HG03060 (cell line): Measurements from ENCODE around the gene ATP4A.

Experiments used
- ATAC-seq: cut with Tn5 transposase; IDR thresholded peaks from one replicate; pipeline ENCODE4 v1.9.1; 2021; ENCODE audit warnings: low read depth, moderate number of reproducible peaks; ENCODE audit not compliant: unreplicated experiment

Gene ATP4A

DNA sequence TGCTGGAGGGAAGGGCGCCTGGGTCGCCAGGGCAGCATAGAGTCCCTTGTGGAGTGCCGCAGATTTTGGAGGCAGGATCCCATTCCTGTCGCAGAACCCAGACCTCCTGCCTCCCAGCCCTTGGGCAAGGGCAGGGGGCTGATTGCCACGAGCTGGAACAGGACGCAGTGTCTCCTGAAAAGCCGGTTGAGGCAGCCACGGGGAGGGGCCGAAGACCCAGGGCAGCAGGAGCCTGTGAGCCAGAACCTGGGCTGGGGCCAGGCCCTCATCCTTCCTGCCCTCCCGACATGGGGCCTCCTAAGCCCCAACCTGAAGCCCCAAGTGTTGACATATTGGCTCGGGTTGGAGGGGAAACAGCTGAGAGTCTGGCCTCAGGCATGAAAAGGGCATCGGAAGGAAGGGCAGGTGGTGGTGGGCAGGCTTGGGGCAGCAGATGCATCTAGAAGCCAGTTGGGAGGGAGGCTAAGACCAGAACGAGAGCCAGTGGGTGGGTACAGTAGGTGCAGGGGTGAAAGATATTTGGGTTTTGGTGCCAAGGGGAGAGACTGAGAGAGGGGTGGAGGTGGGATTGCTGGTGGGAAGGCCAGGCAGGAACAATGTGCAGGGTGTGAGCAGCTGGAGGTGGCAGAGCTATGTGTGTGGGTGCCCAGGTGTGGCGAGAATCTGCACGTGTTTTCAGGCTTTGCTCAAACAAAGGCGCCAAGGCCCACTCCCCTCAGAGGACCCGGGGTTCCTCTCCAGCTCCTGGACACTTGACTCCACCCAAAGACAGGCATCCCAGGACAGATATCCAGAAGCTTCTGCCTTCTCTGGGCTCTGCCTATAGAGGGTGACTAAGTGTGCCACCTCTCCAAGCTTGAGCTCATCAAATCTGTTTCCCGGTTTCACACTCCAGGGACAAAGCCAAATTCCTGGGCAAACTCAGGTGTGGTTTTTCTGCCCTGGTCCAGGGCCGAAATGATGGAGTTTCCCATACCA, 33.9 kb downstream of the ATP4A start:
- ATAC-seq: no peak

DNA sequence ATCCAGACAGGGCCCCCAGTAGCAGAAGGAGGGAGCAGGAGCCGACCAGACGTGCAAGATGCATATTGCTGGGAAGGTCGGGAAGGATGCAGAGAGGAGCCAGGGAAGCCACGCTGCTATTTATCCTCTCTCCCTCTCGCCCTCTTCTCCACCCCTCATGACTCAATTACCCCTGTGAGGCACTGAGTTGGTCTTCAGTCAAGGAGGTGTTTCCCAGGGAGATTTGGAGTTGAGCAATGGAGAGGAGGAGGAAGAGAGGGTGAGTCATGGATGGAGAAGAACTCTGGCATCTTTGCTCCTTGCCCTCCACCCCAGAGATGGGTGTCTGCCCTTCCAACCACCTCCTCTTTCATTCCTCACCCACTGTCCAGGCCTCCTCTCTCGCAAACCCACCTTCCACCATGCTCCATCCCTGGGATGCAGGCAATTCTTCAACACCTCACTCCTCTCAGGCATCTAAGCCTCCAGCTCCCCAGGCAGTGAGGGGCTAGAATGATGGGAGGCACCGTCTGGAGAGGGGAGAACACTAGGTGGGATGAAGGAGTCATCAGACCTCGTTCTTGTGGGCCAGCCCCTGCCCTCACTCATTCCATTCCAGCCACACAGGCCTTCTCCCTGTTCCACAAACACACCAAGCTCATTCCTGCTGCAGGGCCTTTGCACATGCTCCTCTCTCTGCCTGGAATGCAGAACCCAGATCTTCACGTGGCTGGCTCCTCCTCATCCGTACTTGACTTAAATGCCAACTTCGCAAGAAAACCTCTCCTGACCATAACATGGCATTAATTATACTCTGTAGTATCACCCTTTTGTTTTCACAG, 35.0 kb downstream of the ATP4A start, which contains the start of gene SBSN:
Gene SBSN, minus strand, starts transcription at position 94 of the 821 bp plus-strand sequence. Its CDS starts 30 bp downstream, at position 64.
- ATAC-seq: no peak

DNA sequence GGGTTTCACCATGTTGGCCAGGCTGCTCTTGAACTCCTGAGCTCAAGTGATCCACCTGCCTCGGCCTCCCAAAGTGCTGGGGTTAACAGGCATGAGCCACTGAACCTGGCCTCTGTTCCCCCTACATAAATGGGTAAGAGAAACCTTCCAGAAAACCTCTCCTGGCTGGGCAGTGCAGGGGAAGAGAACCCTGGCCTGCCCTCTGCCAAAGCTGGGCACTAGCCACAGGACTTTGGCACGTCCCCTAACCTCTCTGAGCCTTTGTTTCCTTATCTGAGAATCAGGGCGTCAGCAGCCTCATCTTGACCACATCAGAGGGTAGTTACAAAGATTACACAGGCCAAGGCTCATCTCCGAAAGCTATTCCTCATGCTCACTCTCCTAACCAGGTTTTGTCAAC, 37.6 kb downstream of the ATP4A start:
- no peak for ATAC-seq

DNA sequence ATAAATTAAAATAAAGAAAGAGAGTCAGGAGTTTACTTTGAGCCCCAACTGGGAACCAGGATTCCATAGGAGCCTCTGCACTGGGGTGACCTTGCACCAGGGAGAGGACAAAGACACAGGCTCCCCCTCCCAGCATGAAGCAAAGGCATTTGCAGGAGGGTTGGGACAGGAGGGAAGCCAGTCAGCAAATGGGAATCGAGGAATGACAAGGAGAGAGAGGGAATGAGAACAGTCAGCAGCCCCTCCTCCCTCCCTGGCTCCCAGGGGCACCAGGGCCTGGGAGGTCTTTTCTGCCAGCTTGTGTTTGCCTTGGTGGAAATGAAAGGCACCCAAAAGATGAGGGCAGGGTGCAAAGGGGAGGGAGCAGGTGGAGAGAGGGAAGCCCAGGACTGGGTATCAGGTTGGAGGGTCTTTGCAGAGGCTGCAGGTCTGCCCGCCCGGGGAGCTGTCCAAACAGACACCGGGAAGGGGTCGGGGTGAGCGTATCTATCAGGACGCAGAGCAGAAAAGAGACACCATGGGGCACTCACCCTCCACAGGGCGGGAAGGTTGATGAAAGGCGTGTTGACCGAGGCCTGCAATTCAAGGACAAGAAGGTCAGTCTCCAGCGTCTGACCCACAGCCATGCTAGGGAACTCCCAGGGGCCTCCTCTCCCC, 39.1 kb downstream of the ATP4A start:
- ATAC-seq: no peak

GRCh38 chr19:35522745-35523327, 40.6 kb downstream of the ATP4A start:
- no peak for ATAC-seq

- no peak for ATAC-seq
Measured at GRCh38 chr19:35521124-35521743, 42.2 kb downstream of the ATP4A start.

GRCh38 chr19:35519291-35519690, 44.2 kb downstream of the ATP4A start:
- no peak for ATAC-seq

GRCh38 chr19:35518313-35518712, 45.1 kb downstream of the ATP4A start:
- ATAC-seq: no peak

DNA sequence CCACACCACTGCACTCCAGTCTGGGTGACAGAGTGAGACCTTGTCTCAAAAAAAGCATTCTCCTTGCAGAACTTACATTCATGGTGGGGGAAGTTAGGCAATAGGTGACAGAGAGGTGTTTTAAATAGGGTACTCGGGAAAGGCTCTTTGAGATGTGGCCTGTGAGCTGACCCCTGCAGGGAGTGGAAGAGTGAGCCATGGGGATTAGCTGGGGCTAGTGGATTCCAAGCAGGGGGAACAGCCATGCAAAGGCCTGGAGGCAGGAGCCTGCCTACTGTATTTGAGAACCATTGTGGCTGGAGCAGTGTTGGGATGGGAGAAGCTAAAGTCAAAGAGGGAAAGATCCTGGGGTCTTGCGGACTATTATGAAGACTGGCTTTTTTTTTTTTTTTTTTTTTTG, 46.1 kb downstream of the ATP4A start:
- no peak for ATAC-seq

- no peak for ATAC-seq
Measured at GRCh38 chr19:35516310-35516709, 47.1 kb downstream of the ATP4A start.

GRCh38 chr19:35514282-35514809, 49.1 kb downstream of the ATP4A start:
- ATAC-seq: no peak

DNA sequence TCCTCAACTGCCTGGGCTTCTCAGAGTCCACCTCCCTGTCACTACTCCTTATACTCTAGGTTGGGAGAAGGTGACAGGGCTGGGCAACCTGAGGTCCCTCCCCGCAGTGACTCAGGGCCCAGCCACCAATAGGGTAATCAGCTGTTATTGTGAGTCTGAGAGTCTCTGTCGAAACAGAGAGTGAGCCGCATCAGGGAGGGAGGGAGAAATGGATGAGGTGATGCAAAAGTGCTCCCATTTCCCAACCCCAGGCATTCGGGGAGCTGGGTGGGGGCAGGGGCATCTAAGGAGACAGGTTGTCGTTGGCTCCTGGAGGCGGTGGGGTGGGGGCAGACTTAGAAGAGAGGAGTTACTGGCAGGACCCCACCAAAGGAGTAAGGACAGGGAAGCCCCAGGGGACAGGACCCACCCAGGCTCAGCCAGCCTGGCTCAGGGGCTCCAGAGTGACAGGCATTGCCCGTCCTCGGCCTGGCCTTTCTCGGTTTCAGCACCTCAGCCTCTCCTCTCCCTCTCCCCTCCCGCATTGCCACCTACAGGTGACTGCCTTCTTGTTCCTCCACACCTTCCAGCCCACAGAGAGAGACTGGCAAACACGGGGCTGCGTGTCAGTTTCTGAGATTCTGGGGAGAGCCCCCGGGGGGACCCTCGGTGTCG, 49.7 kb downstream of the ATP4A start, which contains the start of gene DMKN:
Gene DMKN, minus strand, starts transcription at position 22 of the 654 bp plus-strand sequence. CDS start 174 bp downstream, outside the sequence.
- ATAC-seq: no peak

DNA sequence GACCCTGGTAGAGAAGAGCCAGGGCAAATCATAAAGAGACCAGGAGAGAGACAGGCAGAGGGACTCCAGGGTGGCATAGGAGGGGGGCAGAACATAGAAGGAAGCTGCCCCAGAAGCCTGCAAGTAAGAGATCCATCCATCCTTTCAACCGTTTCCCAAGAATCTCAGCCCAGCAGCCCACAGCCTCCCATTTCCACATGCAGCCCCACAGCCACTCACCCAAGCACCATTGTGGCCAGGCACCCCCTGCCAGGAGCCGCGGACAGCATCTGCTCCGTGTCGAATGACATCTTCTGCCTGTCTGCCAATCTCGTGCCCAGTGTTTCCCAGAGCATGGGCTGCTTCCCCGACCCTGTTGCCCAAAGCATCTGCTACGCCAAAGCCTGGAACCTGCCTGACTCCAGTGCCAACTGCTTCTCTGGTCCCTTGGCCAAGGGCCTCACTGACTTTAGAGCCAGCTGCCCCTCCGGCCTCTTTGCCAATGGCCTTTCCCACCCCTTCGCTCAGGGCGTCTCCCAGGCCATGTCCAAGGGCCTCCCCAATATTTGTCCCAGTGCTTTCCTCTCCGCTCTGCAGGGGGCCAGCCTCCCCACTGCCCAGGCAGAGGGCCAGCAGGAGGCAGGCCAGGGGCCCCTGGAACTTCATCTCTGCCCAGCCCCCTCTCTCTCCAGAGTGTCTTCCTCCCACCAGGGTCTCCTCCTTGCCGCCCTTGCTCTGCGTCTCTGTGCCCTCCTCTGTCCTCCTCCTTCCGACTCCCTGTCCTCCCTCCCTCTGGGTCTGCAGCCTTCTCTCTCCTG, 50.4 kb downstream of the ATP4A start:
- no peak for ATAC-seq

GRCh38 chr19:35511337-35511736, 52.1 kb downstream of the ATP4A start:
- ATAC-seq: no peak

DNA sequence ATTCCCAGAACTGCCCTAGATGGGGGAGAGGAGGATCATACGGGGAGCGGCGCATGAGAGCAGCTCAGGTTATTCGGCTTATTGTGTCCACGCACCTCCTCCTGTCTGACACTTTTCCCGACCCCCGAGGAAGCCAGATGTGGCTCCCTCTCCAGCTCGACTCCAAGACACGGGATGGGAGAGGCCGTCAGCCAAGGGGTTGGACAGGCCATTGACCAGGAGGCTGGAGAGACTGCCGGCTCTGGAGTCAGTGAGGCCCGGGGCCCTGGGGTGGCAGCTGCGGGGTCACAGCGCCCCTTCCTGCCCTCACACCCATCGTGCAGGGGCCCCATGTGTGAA, 52.9 kb downstream of the ATP4A start:
- no peak for ATAC-seq

DNA sequence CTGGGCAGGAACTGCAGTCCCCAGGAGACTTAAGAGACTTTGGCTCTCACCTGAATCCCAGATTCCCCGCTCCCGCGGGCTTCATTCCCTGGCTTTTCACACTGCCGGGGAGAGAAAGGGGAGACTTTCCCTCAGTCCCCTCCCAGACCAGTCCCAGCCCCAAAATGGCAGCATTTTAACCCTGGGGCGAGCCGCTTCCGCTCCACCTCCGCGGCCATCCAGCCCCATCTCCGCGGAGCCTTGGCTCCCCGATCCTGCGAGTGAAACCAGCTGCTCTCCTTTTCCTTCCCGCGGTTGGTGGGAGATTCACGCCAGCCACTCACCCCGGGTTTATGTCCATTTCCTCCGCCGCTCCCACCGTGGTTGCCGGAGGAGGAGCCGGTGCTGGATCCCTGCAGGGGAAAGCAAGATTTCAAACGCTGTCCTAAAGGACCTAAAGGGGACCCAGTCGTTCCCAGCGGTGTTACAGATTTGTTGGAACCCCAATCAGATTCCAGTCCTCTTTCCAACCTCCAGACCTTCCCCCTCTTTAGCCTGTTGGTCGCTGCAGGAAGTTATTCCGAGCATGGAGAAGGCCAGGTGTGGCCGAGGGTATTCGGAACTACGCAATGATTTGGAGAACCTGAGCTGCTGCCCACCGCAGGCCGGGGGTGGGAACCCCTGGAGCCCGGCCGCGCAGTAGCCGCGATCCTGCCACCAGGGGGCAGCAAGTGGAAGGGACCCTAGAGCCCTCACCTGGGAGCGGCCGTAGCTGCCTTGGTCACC, 53.4 kb downstream of the ATP4A start:
- ATAC-seq: no peak

GRCh38 chr19:35509018-35509652, 54.3 kb downstream of the ATP4A start:
- ATAC-seq: no peak
